Measurements from ENCODE around the gene CIT. TPM values are rescaled to one million over a fixed set of nuclear protein-coding genes. Genes with fewer than 3 reads are reported as not detected.

Gene CIT
- total RNA-seq, 2 experiments from 2014 or later: 87.0 to 97.8 TPM

- Mint-ChIP-seq H3K4me3 (no peak overlapping the region), H3K36me3 (peaks cover 57% of the 10 kb centered on the region), H3K4me1 (peaks cover 14% of the 10 kb centered on the region), H3K27ac (peak overlapping the region; percentile 27), H3K9me3 (peaks cover 2% of the 10 kb centered on the region), H3K27me3 (no peaks in the 10 kb centered on the region)
- no peak for DNase-seq
- peak; percentile 42 for ATAC-seq (ENCODE audit: low read depth)
- POLR2A ChIA-PET: no interaction called here
Measured at GRCh38 chr12:119809023-119809422, 68.1 kb downstream of the CIT start.

GRCh38 chr12:119808441-119808840, 68.7 kb downstream of the CIT start:
- POLR2A ChIA-PET: no interaction called here
- H3K27ac Mint-ChIP-seq: peak overlapping the region; percentile 4
- H3K4me3 Mint-ChIP-seq: no peak overlapping the region
- no peak for ATAC-seq (ENCODE audit: low read depth)
- peaks cover 56% of the 10 kb centered on the region for H3K36me3 Mint-ChIP-seq
- no peaks in the 10 kb centered on the region for H3K27me3 Mint-ChIP-seq
- DNase-seq: no peak
- peaks cover 14% of the 10 kb centered on the region for H3K4me1 Mint-ChIP-seq
- H3K9me3 Mint-ChIP-seq: peaks cover 2% of the 10 kb centered on the region

- no peaks in the 10 kb centered on the region for H3K27me3 Mint-ChIP-seq
Measured at GRCh38 chr12:119807380-119807779, 69.7 kb downstream of the CIT start.

GRCh38 chr12:119804011-119804641, 73.0 kb downstream of the CIT start:
- Mint-ChIP-seq H3K36me3 (peaks cover 40% of the 10 kb centered on the region), H3K4me1 (peaks cover 6% of the 10 kb centered on the region), H3K4me3 (no peak overlapping the region), H3K27ac (no peak overlapping the region), H3K27me3 (no peaks in the 10 kb centered on the region), H3K9me3 (peaks cover 2% of the 10 kb centered on the region)
- ATAC-seq (ENCODE audit: low read depth) (no peak), DNase-seq (no peak)
- POLR2A ChIA-PET: no interaction called here

More at GRCh38 chr12:119807380-119807779, 69.7 kb downstream of the CIT start:
- Mint-ChIP-seq H3K36me3 (peaks cover 53% of the 10 kb centered on the region), H3K4me1 (peaks cover 14% of the 10 kb centered on the region), H3K9me3 (peaks cover 2% of the 10 kb centered on the region), H3K27ac (no peak overlapping the region), H3K4me3 (no peak overlapping the region)
- ATAC-seq (ENCODE audit: low read depth) (no peak), DNase-seq (no peak)
- POLR2A ChIA-PET: no interaction called here

- H3K27ac Mint-ChIP-seq: no peak overlapping the region
Measured at GRCh38 chr12:119803381-119803791, 73.7 kb downstream of the CIT start.

GRCh38 chr12:119802472-119802871, 74.6 kb downstream of the CIT start:
- ATAC-seq (ENCODE audit: low read depth) (no peak), DNase-seq (no peak)
- no peaks in the 10 kb centered on the region for H3K27me3 Mint-ChIP-seq
- H3K4me1 Mint-ChIP-seq: peaks cover 1% of the 10 kb centered on the region
- peaks cover 2% of the 10 kb centered on the region for H3K9me3 Mint-ChIP-seq
- H3K4me3 Mint-ChIP-seq: no peak overlapping the region
- H3K36me3 Mint-ChIP-seq: peaks cover 28% of the 10 kb centered on the region
- no peak overlapping the region for H3K27ac Mint-ChIP-seq
- POLR2A ChIA-PET: no interaction called here

More at GRCh38 chr12:119803381-119803791, 73.7 kb downstream of the CIT start:
- POLR2A ChIA-PET: no interaction called here
- ATAC-seq (ENCODE audit: low read depth): no peak
- Mint-ChIP-seq H3K9me3 (peaks cover 2% of the 10 kb centered on the region), H3K36me3 (peaks cover 33% of the 10 kb centered on the region), H3K4me1 (peaks cover 1% of the 10 kb centered on the region), H3K27me3 (no peaks in the 10 kb centered on the region), H3K4me3 (no peak overlapping the region)
- no peak for DNase-seq

- ATAC-seq (ENCODE audit: low read depth) (no peak), DNase-seq (no peak)
- H3K36me3 Mint-ChIP-seq: peaks cover 10% of the 10 kb centered on the region
- H3K4me3 Mint-ChIP-seq: no peak overlapping the region
- H3K27ac Mint-ChIP-seq: no peak overlapping the region
- POLR2A ChIA-PET: no interaction called here
- H3K9me3 Mint-ChIP-seq: no peaks in the 10 kb centered on the region
- no peaks in the 10 kb centered on the region for H3K27me3 Mint-ChIP-seq
- H3K4me1 Mint-ChIP-seq: no peaks in the 10 kb centered on the region
Measured at GRCh38 chr12:119797090-119797489, 80.0 kb downstream of the CIT start.

GRCh38 chr12:119796292-119796691, 80.8 kb downstream of the CIT start:
- no peak for ATAC-seq (ENCODE audit: low read depth)
- Mint-ChIP-seq H3K27me3 (no peaks in the 10 kb centered on the region), H3K9me3 (no peaks in the 10 kb centered on the region), H3K36me3 (peaks cover 8% of the 10 kb centered on the region), H3K4me3 (no peak overlapping the region), H3K27ac (no peak overlapping the region), H3K4me1 (no peaks in the 10 kb centered on the region)
- POLR2A ChIA-PET: no interaction called here
- no peak for DNase-seq

GRCh38 chr12:119791453-119791852, 85.7 kb downstream of the CIT start:
- DNase-seq (no peak), ATAC-seq (ENCODE audit: low read depth) (no peak)
- peaks cover 2% of the 10 kb centered on the region for H3K9me3 Mint-ChIP-seq
- no peaks in the 10 kb centered on the region for H3K27me3 Mint-ChIP-seq
- H3K4me1 Mint-ChIP-seq: no peaks in the 10 kb centered on the region
- POLR2A ChIA-PET: no interaction called here
- H3K27ac Mint-ChIP-seq: no peak overlapping the region
- H3K4me3 Mint-ChIP-seq: no peak overlapping the region
- peaks cover 17% of the 10 kb centered on the region for H3K36me3 Mint-ChIP-seq

- no peak for DNase-seq
- ATAC-seq (ENCODE audit: low read depth): no peak
Measured at GRCh38 chr12:119788786-119789185, 88.3 kb downstream of the CIT start.

GRCh38 chr12:119786539-119786938, 90.6 kb downstream of the CIT start:
- peaks cover 5% of the 10 kb centered on the region for H3K4me1 Mint-ChIP-seq
- H3K27me3 Mint-ChIP-seq: no peaks in the 10 kb centered on the region
- POLR2A ChIA-PET: no interaction called here
- H3K9me3 Mint-ChIP-seq: peaks cover 2% of the 10 kb centered on the region
- H3K27ac Mint-ChIP-seq: no peak overlapping the region
- no peak overlapping the region for H3K4me3 Mint-ChIP-seq
- peaks cover 47% of the 10 kb centered on the region for H3K36me3 Mint-ChIP-seq
- DNase-seq: no peak
- ATAC-seq (ENCODE audit: low read depth): no peak

More at GRCh38 chr12:119788786-119789185, 88.3 kb downstream of the CIT start:
- Mint-ChIP-seq H3K27me3 (no peaks in the 10 kb centered on the region), H3K4me3 (no peak overlapping the region), H3K27ac (no peak overlapping the region), H3K9me3 (peaks cover 2% of the 10 kb centered on the region), H3K4me1 (peaks cover 5% of the 10 kb centered on the region), H3K36me3 (peaks cover 39% of the 10 kb centered on the region)
- POLR2A ChIA-PET: no interaction called here

- POLR2A ChIA-PET: no interaction called here
- H3K36me3 Mint-ChIP-seq: peaks cover 52% of the 10 kb centered on the region
- ATAC-seq (ENCODE audit: low read depth) (no peak), DNase-seq (no peak)
- peaks cover 5% of the 10 kb centered on the region for H3K4me1 Mint-ChIP-seq
- H3K27ac Mint-ChIP-seq: no peak overlapping the region
- H3K27me3 Mint-ChIP-seq: no peaks in the 10 kb centered on the region
- no peak overlapping the region for H3K4me3 Mint-ChIP-seq
- H3K9me3 Mint-ChIP-seq: peaks cover 2% of the 10 kb centered on the region
Measured at GRCh38 chr12:119784673-119785072, 92.4 kb downstream of the CIT start.

GRCh38 chr12:119783787-119784186, 93.3 kb downstream of the CIT start:
- no peak for DNase-seq
- peaks cover 5% of the 10 kb centered on the region for H3K4me1 Mint-ChIP-seq
- H3K4me3 Mint-ChIP-seq: no peak overlapping the region
- ATAC-seq (ENCODE audit: low read depth): no peak
- H3K27ac Mint-ChIP-seq: no peak overlapping the region
- POLR2A ChIA-PET: no interaction called here
- peaks cover 2% of the 10 kb centered on the region for H3K9me3 Mint-ChIP-seq
- H3K36me3 Mint-ChIP-seq: peaks cover 56% of the 10 kb centered on the region
- no peaks in the 10 kb centered on the region for H3K27me3 Mint-ChIP-seq

GRCh38 chr12:119781804-119782203, 95.3 kb downstream of the CIT start:
- Mint-ChIP-seq H3K4me1 (peaks cover 5% of the 10 kb centered on the region), H3K9me3 (no peaks in the 10 kb centered on the region), H3K36me3 (peaks cover 58% of the 10 kb centered on the region), H3K27ac (no peak overlapping the region), H3K27me3 (no peaks in the 10 kb centered on the region), H3K4me3 (no peak overlapping the region)
- no peak for DNase-seq
- no peak for ATAC-seq (ENCODE audit: low read depth)
- POLR2A ChIA-PET: interaction anchor here (0.6 kb wide), 1 partner anchor 197 kb away, joined by 3 read pairs; no protein-coding TSS in a partner anchor
